Measurements from ENCODE around the gene KANSL1. TPM values are rescaled to one million over a fixed set of nuclear protein-coding genes. Genes with fewer than 3 reads are reported as not detected.

Gene KANSL1
- total and polyA plus RNA-seq, 9 of the 15 experiments (the other 6 are each of a cell fraction or from before 2014, with no cell fraction given): 3.6 to 55.4 (median 31.8) TPM

DNA sequence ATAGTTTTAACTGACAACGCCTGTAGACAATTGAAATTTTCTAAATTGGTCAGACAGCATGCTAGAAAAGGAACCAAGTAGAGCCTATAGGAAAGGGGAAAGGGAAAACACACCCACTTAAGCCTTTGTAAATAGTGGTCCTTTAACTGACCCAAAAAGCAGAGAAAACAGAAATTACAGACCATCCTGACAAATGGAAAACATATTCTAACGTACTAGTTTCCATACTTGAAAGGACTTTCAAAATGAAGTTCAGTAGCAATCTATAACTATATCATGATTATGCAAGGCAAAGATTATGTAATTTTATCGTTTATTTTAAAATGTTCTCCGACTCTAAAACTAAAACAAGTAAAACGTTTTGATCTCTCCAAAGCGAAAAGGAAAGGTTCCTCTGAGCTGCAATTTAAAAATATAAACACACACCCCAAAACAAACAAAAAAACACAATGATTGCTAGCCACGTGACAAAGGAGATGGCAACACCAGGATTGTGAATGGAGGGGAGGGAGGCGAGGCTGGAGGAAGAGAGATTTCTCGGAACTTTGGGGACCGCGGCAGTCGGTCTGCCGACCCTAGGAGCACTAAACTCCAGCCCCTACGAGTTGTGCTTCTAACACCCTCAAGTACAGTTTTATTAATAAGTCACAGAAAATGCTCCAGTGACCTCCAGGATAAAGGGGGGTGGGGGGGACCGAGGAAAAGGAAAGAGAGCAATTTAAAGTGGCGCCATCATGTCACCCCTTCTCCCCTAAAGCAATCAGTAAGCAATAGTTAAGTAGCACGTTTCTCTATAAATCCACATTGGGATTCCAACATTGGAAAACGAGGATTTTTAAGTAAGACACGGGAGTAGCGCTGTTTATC is 1.7 kb downstream of the KANSL1 start (continued):
- TF ChIP-seq CHD7 (IDR thresholded peaks at IDR 0.05; ENCODE audit: low read depth, low read length): no peak
- TF ChIP-seq CBFB (CRISPR knock-in tag; IDR thresholded peaks at IDR 0.05): no peak
- no peak for TF ChIP-seq STAT5B (CRISPR knock-in tag; IDR thresholded peaks at IDR 0.05)
- TF ChIP-seq, protein P1, sequence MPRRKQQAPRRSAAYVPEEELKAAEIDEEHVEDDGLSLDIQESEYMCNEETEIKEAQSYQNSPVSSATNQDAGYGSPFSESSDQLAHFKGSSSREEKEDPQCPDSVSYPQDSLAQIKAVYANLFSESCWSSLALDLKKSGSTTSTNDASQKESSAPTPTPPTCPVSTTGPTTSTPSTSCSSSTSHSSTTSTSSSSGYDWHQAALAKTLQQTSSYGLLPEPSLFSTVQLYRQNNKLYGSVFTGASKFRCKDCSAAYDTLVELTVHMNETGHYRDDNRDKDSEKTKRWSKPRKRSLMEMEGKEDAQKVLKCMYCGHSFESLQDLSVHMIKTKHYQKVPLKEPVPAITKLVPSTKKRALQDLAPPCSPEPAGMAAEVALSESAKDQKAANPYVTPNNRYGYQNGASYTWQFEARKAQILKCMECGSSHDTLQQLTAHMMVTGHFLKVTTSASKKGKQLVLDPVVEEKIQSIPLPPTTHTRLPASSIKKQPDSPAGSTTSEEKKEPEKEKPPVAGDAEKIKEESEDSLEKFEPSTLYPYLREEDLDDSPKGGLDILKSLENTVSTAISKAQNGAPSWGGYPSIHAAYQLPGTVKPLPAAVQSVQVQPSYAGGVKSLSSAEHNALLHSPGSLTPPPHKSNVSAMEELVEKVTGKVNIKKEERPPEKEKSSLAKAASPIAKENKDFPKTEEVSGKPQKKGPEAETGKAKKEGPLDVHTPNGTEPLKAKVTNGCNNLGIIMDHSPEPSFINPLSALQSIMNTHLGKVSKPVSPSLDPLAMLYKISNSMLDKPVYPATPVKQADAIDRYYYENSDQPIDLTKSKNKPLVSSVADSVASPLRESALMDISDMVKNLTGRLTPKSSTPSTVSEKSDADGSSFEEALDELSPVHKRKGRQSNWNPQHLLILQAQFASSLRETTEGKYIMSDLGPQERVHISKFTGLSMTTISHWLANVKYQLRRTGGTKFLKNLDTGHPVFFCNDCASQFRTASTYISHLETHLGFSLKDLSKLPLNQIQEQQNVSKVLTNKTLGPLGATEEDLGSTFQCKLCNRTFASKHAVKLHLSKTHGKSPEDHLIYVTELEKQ (CRISPR knock-in tag; IDR thresholded peaks at IDR 0.05): no peak
- no peak for TF ChIP-seq MCM2 (IDR thresholded peaks at IDR 0.05; ENCODE audit: low read depth)
- no peak for TF ChIP-seq GMEB1 (CRISPR knock-in tag; IDR thresholded peaks at IDR 0.05)
- TF ChIP-seq DPF2 (IDR thresholded peaks at IDR 0.05): peak; percentile 10; the same call in 1 of the 2 replicates
- no peak for TF ChIP-seq ID3 (CRISPR knock-in tag; IDR thresholded peaks at IDR 0.05)
- no peak for TF ChIP-seq ID3 (tag; IDR thresholded peaks at IDR 0.05)
- TF ChIP-seq OTX1 (CRISPR knock-in tag; IDR thresholded peaks at IDR 0.05): no peak

Data from K562 (cell line).